Measurements from ENCODE around the gene TAS2R41. TPM values are rescaled to one million over a fixed set of nuclear protein-coding genes. Genes with fewer than 3 reads are reported as not detected.
"Not testable (repeated sequence)": the region's sequence is repeated elsewhere in the genome, so short reads cannot be mapped to it uniquely, and the experiment has no call there.

TAS2R41 gene
- total RNA-seq, 4 donors from 2014 or later = not detected

GRCh38 chr7:143479055-143479766 lies 1.5 kb downstream of the TAS2R41 start:
- Histone ChIP-seq H3K4me1 (peaks cover 0 to 7% (median 2%) of the 10 kb centered on the region in 4 donors), H3K27me3 (no peaks in the 10 kb centered on the region), H3K4me3 (no peak overlapping the region), H3K36me3 (no peaks in the 10 kb centered on the region), H3K27ac (no peak overlapping the region), H3K9me3 (no peaks in the 10 kb centered on the region)
- 77% methylated on average over 9 to 10 of the region's 10 CpGs for WGBS, 2 donors (ENCODE audit: low coverage in 1 of 2)
- in situ Hi-C loops (cut with MboI; ENCODE audit: low pct_ligation_motif_present in 1 of 4, low pct_unique_long_range_greater_than_20kb in 1 of 4, low sequenced_read_pairs in 3 of 4) = loop anchor here in 1 of 4 donors (10.0 kb wide), 1 partner anchor 64 kb away; no protein-coding TSS in a partner anchor
- TF ChIP-seq POLR2AphosphoS5 (IDR thresholded peaks at IDR 0.05) = no peak
- TF ChIP-seq, protein P1, sequence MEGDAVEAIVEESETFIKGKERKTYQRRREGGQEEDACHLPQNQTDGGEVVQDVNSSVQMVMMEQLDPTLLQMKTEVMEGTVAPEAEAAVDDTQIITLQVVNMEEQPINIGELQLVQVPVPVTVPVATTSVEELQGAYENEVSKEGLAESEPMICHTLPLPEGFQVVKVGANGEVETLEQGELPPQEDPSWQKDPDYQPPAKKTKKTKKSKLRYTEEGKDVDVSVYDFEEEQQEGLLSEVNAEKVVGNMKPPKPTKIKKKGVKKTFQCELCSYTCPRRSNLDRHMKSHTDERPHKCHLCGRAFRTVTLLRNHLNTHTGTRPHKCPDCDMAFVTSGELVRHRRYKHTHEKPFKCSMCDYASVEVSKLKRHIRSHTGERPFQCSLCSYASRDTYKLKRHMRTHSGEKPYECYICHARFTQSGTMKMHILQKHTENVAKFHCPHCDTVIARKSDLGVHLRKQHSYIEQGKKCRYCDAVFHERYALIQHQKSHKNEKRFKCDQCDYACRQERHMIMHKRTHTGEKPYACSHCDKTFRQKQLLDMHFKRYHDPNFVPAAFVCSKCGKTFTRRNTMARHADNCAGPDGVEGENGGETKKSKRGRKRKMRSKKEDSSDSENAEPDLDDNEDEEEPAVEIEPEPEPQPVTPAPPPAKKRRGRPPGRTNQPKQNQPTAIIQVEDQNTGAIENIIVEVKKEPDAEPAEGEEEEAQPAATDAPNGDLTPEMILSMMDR (IDR thresholded peaks at IDR 0.05) = no peak
- no peak for TF ChIP-seq EP300 (IDR thresholded peaks at IDR 0.05; ENCODE audit: low read depth)
- no peak for TF ChIP-seq POLR2A (IDR thresholded peaks at IDR 0.05)
- no peak for DNase-seq
- intact Hi-C loops (cut with DNase I; ENCODE audit: low total_unique reads) = no loop called here

DNA sequence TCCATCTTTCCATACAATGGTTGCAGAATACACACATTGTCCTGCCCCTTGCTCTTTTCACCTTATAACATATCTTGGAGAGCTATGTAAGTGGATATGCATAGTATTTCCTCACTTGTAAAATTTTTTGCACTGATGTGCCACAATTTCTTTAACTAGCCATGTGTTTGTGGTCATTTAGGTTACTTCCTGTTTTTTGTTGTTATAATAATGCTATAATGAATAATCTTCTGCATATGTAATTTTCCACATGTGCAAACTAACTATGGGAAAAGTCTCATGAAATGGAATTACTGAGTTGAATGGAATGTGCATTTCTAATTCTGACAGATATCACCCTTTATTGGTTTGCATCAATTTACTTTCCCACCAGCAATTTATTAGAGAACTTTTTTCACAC lies 2.8 kb downstream of the TAS2R41 start:
- Histone ChIP-seq H3K27ac (no peak overlapping the region), H3K4me1 (peaks cover 0 to 7% (median 2%) of the 10 kb centered on the region in 4 donors), H3K4me3 (no peak overlapping the region), H3K36me3 (no peaks in the 10 kb centered on the region), H3K9me3 (no peaks in the 10 kb centered on the region), H3K27me3 (no peaks in the 10 kb centered on the region)
- DNase-seq = no peak
- intact Hi-C loops (cut with DNase I; ENCODE audit: low total_unique reads) = no loop called here
- in situ Hi-C loops (cut with MboI; ENCODE audit: low pct_ligation_motif_present in 1 of 4, low pct_unique_long_range_greater_than_20kb in 1 of 4, low sequenced_read_pairs in 3 of 4) = no loop called here
- no peak for TF ChIP-seq POLR2AphosphoS5 (IDR thresholded peaks at IDR 0.05)
- no peak for TF ChIP-seq EP300 (IDR thresholded peaks at IDR 0.05; ENCODE audit: low read depth)
- TF ChIP-seq POLR2A (IDR thresholded peaks at IDR 0.05) = no peak
- TF ChIP-seq, protein P1 (IDR thresholded peaks at IDR 0.05) = no peak

DNA sequence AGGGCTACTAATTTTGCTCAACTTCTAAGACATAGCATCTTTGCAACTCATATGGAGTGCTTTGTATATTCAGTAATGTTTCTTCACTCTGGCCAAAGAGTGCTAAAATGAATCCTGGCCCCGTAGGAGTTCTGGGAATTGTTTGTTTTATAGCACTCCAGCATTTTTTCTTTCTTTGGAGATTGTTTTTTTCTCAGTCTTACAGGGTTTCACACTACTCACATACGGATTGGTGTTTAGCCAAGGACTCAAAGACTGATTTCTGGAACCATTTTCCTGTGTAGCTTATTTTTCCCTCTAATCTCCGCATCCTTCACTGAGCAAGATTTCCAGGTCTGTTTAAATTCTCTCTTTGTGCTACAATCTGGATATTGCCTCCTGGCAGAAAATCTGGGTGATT lies 6.4 kb downstream of the TAS2R41 start:
- in situ Hi-C loops (cut with MboI; ENCODE audit: low pct_ligation_motif_present in 1 of 4, low pct_unique_long_range_greater_than_20kb in 1 of 4, low sequenced_read_pairs in 3 of 4) (no loop called here), intact Hi-C loops (cut with DNase I; ENCODE audit: low total_unique reads) (no loop called here)
- Histone ChIP-seq H3K4me3 (no peak overlapping the region), H3K27me3 (no peaks in the 10 kb centered on the region), H3K4me1 (peaks cover 0 to 16% (median 2%) of the 10 kb centered on the region in 4 donors), H3K9me3 (no peaks in the 10 kb centered on the region), H3K27ac (no peak overlapping the region), H3K36me3 (no peaks in the 10 kb centered on the region)
- DNase-seq = no peak
- TF ChIP-seq EP300 (IDR thresholded peaks at IDR 0.05; ENCODE audit: low read depth) (no peak), POLR2A (IDR thresholded peaks at IDR 0.05) (no peak), POLR2AphosphoS5 (IDR thresholded peaks at IDR 0.05) (no peak)
- TF ChIP-seq, protein P1 (IDR thresholded peaks at IDR 0.05) = no peak
- WGBS, 2 donors (ENCODE audit: low coverage in 1 of 2) = 68 to 69% methylated on average over 3 of the region's 3 CpGs

- Histone ChIP-seq H3K4me3 (no peak overlapping the region), H3K27ac (peak overlapping the region in 1 of 4 donors; percentile 4), H3K27me3 (no peaks in the 10 kb centered on the region), H3K36me3 (no peaks in the 10 kb centered on the region), H3K4me1 (peaks cover 0 to 16% (median 2%) of the 10 kb centered on the region in 4 donors), H3K9me3 (no peaks in the 10 kb centered on the region)
- intact Hi-C loops (cut with DNase I; ENCODE audit: low total_unique reads) (no loop called here), in situ Hi-C loops (cut with MboI; ENCODE audit: low pct_ligation_motif_present in 1 of 4, low pct_unique_long_range_greater_than_20kb in 1 of 4, low sequenced_read_pairs in 3 of 4) (no loop called here)
- TF ChIP-seq POLR2A (IDR thresholded peaks at IDR 0.05) = no peak
- no peak for DNase-seq
Measured at GRCh38 chr7:143485094-143485493, 7.4 kb downstream of the TAS2R41 start.

DNA sequence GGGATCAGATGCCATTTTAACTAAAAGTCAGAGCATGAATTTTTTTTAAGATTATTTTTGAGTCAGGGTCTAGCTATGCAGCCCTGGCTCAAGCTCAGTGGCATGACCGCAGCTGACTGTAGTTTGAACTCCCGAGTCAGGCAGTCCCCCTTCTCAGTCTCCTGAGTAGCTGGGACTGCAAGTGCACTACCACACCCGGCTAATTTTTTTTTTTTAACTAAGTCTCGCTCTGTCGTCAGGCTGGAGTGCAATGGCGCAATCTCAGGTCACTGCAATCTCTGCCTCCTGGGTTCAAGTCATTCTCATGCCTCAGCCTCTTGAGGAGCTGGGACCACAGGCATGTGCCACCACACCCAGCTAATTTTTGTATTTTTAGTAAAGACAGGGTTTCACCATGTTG lies 7.8 kb downstream of the TAS2R41 start:
- TF ChIP-seq, protein P1 (IDR thresholded peaks at IDR 0.05) = no peak
- TF ChIP-seq POLR2A (IDR thresholded peaks at IDR 0.05) (no peak), EP300 (IDR thresholded peaks at IDR 0.05; ENCODE audit: low read depth) (no peak), POLR2AphosphoS5 (IDR thresholded peaks at IDR 0.05) (no peak)
- no peaks in the 10 kb centered on the region for H3K27me3 ChIP-seq
- intact Hi-C loops (cut with DNase I; ENCODE audit: low total_unique reads) = no loop called here
- in situ Hi-C loops (cut with MboI; ENCODE audit: low pct_ligation_motif_present in 1 of 4, low pct_unique_long_range_greater_than_20kb in 1 of 4, low sequenced_read_pairs in 3 of 4) = no loop called here
- H3K36me3 ChIP-seq = no peaks in the 10 kb centered on the region
- no peak overlapping the region for H3K4me3 ChIP-seq
- H3K27ac ChIP-seq = peak overlapping the region in 3 of 4 donors; percentile 4 to 66 (median 45)
- peaks cover 0 to 16% (median 2%) of the 10 kb centered on the region in 4 donors for H3K4me1 ChIP-seq
- WGBS, 2 donors (ENCODE audit: low coverage in 1 of 2) = 80 to 82% methylated on average over 6 of the region's 6 CpGs
- no peak for DNase-seq
- H3K9me3 ChIP-seq = no peaks in the 10 kb centered on the region

DNA sequence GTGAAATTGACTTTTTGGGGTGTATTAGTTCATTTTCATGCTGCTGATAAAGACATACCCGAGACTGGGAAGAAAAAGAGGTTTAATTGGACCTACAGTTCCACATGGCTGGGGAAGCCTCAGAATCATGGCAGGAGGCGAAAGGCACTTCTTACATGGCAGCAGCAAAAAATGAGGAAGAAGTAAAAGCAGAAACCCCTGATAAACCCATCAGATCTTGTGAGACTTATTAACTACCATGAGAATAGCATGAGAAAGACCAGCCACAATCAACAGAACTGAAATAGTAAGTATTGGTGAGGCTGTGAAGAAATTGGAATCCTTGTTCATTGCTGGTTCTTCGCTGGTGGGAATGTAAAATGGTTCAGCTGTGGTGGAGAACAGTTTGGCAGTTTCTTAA lies 8.6 kb downstream of the TAS2R41 start:
- H3K27me3 ChIP-seq; intact Hi-C loops (cut with DNase I; ENCODE audit: low total_unique reads); H3K36me3 ChIP-seq; in situ Hi-C loops (cut with MboI; ENCODE audit: low pct_ligation_motif_present in 1 of 4, low pct_unique_long_range_greater_than_20kb in 1 of 4, low sequenced_read_pairs in 3 of 4); DNase-seq; H3K4me3 ChIP-seq; H3K9me3 ChIP-seq: not testable (repeated sequence)
- H3K27ac ChIP-seq = peak overlapping the region in 2 of 4 donors; percentile 45 to 66
- WGBS, 2 donors (ENCODE audit: low coverage in 1 of 2) = 79 to 90% methylated on average over 3 of the region's 3 CpGs
- peaks cover 0 to 16% (median 2%) of the 10 kb centered on the region in 4 donors for H3K4me1 ChIP-seq

Data from transverse colon (tissue), 4 donors.